ENCODE data around the gene RHO. TPM values are rescaled to one million over a fixed set of nuclear protein-coding genes. Genes with fewer than 3 reads are reported as not detected.

RHO gene
- total RNA-seq, 2 experiments from 2014 or later, result not detected

DNA sequence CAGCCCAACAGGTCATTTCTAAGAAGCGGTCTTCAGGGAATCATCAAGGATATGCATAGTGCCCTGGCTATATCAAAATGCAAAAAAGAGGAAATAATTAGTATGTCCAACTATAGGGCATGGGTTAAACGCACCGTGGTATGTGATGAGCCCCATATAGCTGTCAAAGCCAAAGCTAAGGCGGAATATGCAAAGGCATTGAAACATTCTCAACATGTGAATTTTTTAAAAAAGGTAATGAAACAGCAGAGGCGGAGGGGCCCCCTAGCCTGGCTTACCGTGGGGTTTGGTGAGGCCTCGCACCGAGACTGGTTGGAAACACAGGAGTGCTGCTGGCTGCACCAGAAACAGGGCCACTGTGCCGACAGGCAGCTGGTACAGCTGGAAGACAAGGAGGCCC, 54.9 kb downstream of the RHO start:
- no peak overlapping the region for H3K27ac ChIP-seq (ENCODE audit: low read depth in 1 of 2, low read length in 2 of 2)
- no peaks in the 10 kb centered on the region for H3K36me3 ChIP-seq (ENCODE audit: insufficient read depth, low read length)
- Mint-ChIP-seq H3K4me3 (no peak overlapping the region), H3K9me3 (no peaks in the 10 kb centered on the region), H3K27ac (no peak overlapping the region), H3K4me1 (ENCODE audit: low read depth) (peaks cover 5% of the 10 kb centered on the region), H3K27me3 (no peaks in the 10 kb centered on the region), H3K36me3 (ENCODE audit: low read depth) (no peaks in the 10 kb centered on the region)
- CTCF ChIA-PET, result no interaction called here
- peaks cover 14% of the 10 kb centered on the region for H3K4me1 ChIP-seq (ENCODE audit: insufficient read depth, low read length)
- no peaks in the 10 kb centered on the region for H3K27me3 ChIP-seq (ENCODE audit: control insufficient read depth in 1 of 2, insufficient read depth in 2 of 2, low read length in 2 of 2)
- H3K9me3 ChIP-seq (ENCODE audit: control insufficient read depth in 1 of 2, insufficient read depth in 1 of 2, low read length in 2 of 2), result no peaks in the 10 kb centered on the region
- DNase-seq (no peak), ATAC-seq (ENCODE audit: poor library complexity) (no peak)
- POLR2A ChIA-PET, result interaction anchor here (1.5 kb wide), 1 partner anchor 22 kb away, joined by 3 read pairs; no protein-coding TSS in a partner anchor
- no peak overlapping the region for H3K4me3 ChIP-seq (ENCODE audit: low read length)
- intact Hi-C loops (cut with DNase I, micrococcal nuclease), result no loop called here
- TF ChIP-seq CTCF (IDR thresholded peaks at IDR 0.05), result no peak

GRCh38 chr3:129584631-129585030, 56.2 kb downstream of the RHO start:
- H3K27ac ChIP-seq (ENCODE audit: low read depth in 1 of 2, low read length in 2 of 2), result no peak overlapping the region
- no peak for DNase-seq
- H3K27me3 ChIP-seq (ENCODE audit: control insufficient read depth in 1 of 2, insufficient read depth in 2 of 2, low read length in 2 of 2), result no peaks in the 10 kb centered on the region
- no peaks in the 10 kb centered on the region for H3K9me3 Mint-ChIP-seq
- no peak for ATAC-seq (ENCODE audit: poor library complexity)
- intact Hi-C loops (cut with DNase I, micrococcal nuclease), result no loop called here
- POLR2A ChIA-PET, result no interaction called here
- H3K4me1 Mint-ChIP-seq (ENCODE audit: low read depth), result no peaks in the 10 kb centered on the region
- H3K36me3 Mint-ChIP-seq (ENCODE audit: low read depth), result no peaks in the 10 kb centered on the region
- no peak overlapping the region for H3K4me3 Mint-ChIP-seq
- no peaks in the 10 kb centered on the region for H3K36me3 ChIP-seq (ENCODE audit: insufficient read depth, low read length)
- no peak overlapping the region for H3K27ac Mint-ChIP-seq
- CTCF ChIA-PET, result no interaction called here
- no peak for TF ChIP-seq CTCF (IDR thresholded peaks at IDR 0.05)
- H3K9me3 ChIP-seq (ENCODE audit: control insufficient read depth in 1 of 2, insufficient read depth in 1 of 2, low read length in 2 of 2), result no peaks in the 10 kb centered on the region
- H3K4me1 ChIP-seq (ENCODE audit: insufficient read depth, low read length), result peaks cover under 1% of the 10 kb centered on the region
- H3K4me3 ChIP-seq (ENCODE audit: low read length), result no peak overlapping the region
- no peaks in the 10 kb centered on the region for H3K27me3 Mint-ChIP-seq

Other genes starting within 250 kb of the RHO start
- 10 to 100 TPM; 63.5 to 64.0 TPM for gene HMCES, start 249.8 kb upstream of the RHO start, total RNA-seq
- 1 to 10 TPM; 3.2 to 3.4 TPM for gene EFCAB12, start 100.0 kb upstream of the RHO start, total RNA-seq
- gene MBD4, start 88.7 kb upstream of the RHO start, total RNA-seq, result 10 to 100 TPM; 62.0 to 63.9 TPM
- 10 to 100 TPM; 22.7 to 26.7 TPM for gene IFT122, start 88.4 kb upstream of the RHO start, total RNA-seq
- gene H1-8, start 14.5 kb downstream of the RHO start, total RNA-seq, result not detected
- 10 to 100 TPM; 61.7 to 62.5 TPM for gene PLXND1, start 78.0 kb downstream of the RHO start, total RNA-seq